GM19397 (cell line): ENCODE data around the gene LRRC49.

Source experiments
- ATAC-seq: cut with Tn5 transposase; IDR thresholded peaks from one replicate; pipeline ENCODE4 v1.9.1; 2021; ENCODE audit warnings: mild to moderate bottlenecking, moderate library complexity; ENCODE audit not compliant: unreplicated experiment

The LRRC49 gene

DNA sequence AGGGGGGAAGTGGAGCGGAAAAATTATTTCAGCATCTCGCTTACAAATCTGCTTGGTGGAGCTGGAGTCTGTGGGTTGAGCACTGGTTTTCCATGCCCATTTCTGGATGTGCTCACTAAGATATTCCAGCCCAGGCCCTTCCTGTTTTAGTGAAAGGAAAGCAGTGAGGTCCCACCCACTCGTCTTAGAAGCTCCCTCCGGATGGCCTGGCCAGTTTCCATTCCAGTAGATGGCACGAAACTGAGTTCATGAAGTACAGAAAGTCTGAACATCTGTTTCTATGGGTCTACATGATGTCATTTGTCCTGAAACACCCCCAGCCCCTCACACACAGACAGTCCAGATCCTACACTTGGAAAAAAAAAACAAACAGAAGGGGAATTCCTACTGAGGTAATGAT lies 190.7 kb downstream of the LRRC49 start:
- no peak for ATAC-seq

DNA sequence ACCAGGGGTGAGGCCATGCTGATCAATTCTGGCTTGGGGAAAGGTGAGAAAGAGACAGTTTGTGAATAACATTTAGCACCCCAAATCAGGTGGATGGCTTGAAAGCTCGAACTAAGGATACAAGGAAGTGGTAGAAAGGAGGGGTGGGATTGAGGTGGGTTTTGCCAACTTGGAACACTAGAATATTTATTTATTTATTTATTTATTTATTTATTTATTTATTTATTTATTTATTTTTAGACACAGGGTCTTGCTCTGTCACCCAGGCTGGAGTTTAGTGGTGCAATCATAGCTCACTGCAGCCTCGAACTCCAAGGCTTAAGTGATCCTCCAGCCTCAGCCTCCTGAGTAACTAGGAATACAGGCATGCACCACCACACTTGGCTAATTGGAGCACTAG lies 191.6 kb downstream of the LRRC49 start:
- no peak for ATAC-seq

DNA sequence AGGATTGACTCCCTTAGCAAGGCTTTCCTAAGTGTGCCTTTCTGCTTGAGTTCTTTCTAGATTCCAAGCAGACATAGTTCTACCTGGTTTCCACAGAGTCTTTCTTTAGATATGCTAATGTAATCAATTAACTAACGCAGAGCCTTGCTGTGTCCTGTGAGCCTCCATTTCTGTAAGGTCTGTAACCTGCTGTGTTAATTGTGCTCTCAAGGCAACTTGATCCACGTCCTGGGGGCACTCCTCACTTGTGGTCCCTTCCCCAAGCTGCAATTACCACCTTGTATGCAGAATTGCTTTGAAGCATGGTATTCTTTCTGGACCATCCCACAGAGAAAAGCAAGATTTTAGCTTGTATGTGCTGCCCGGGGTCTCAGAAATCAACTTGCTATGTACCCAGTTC lies 193.2 kb downstream of the LRRC49 start:
- ATAC-seq = no peak

DNA sequence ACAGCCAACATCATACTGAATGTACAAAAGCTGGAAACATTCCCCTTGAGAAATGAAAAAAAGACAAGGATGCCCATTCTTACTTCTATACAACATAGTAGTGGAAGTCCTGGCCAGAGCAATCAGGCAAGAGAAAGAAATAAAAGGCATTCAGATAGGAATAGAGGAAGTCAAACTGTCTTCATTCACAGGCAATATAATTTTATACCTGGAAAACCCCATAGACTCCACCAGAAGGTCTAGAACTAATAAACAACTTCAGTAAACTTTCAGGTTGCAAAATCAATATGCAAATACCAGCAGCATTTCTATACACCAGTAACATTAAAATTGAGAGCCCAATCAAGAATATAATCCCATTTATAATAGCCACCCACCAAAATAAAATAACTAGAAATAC lies 195.5 kb downstream of the LRRC49 start:
- ATAC-seq = no peak

DNA sequence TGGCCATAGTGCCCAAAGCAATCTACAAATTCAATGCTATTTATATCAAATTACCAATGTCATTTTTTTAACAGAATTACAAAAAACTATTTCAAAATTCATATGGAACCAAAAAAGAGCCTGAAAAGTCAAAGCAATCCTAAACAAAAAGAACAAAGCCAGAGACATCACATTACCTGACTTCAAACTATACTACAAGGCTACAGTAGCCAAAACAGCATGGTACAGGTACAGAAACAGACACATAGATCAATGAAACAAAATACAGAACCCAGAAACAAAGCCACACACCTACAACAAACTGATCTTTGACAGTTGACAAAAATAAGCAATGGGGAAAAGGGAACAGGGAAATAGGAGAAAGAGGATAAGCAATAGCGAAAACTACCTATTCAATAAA lies 196.1 kb downstream of the LRRC49 start:
- ATAC-seq = no peak

DNA sequence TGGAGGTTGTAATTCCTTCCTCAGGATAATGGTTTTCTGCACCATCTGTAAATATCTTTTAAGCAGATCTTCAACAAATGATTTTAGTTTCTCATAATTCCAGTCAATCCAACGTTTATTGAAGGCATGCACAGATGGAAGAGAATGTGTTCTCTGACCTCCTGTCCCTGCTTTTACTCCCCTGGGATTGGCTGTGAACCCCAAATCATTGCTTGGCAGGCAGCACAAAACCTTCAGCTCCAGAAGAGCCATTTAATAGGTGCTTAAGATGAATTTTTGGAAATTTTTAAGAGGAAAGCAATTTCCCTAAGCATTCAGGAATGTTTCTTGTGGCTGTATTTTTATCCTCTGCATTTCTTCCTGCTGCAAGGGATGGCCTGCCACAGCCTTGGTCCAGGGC lies 197.2 kb downstream of the LRRC49 start:
- no peak for ATAC-seq

DNA sequence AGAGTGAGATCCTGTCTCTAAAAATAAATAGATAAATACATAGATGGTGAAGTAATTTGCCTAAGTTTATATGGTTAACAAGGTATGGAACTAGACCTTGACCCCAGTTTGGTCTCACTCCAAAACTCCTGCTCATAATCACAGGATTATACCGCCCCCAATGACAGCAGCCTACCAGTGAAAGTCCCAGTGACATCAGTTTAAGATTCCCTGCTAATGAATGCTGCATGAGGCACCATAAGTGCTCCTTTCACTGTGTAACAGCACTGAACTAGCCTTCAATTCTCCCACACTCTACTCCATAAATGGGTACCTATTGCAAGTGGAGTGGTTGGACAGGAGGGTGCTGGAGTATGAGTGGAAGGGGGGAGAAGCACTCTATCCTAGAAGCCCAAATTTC lies 199.0 kb downstream of the LRRC49 start:
- ATAC-seq = no peak

DNA sequence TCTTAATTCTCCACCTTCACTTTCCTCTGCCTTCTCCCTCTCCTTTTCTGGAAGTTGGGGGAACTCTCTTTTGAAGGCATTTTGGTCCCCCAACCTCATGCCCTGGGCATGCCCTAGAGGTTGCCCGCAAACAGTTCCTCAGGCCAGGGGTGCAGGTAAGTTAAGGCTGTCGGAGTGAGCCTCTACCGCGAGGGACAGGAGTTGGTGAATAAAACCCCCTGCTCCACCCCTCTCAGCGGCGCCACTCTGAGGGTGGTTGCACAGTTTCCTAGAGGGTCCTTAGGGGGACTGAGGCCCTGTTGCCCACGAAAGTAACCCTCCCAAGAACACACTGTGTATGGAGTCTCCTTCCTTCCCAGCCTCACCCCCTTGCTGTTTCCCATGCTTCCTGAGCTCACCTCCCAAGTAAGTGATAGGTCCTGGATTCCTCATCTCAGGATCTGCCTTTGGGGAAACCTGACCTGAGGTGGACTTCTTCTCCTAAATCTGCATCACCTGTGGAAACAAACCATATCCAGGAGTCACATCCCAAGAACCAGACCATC lies 199.5 kb downstream of the LRRC49 start:
- ATAC-seq = no peak

DNA sequence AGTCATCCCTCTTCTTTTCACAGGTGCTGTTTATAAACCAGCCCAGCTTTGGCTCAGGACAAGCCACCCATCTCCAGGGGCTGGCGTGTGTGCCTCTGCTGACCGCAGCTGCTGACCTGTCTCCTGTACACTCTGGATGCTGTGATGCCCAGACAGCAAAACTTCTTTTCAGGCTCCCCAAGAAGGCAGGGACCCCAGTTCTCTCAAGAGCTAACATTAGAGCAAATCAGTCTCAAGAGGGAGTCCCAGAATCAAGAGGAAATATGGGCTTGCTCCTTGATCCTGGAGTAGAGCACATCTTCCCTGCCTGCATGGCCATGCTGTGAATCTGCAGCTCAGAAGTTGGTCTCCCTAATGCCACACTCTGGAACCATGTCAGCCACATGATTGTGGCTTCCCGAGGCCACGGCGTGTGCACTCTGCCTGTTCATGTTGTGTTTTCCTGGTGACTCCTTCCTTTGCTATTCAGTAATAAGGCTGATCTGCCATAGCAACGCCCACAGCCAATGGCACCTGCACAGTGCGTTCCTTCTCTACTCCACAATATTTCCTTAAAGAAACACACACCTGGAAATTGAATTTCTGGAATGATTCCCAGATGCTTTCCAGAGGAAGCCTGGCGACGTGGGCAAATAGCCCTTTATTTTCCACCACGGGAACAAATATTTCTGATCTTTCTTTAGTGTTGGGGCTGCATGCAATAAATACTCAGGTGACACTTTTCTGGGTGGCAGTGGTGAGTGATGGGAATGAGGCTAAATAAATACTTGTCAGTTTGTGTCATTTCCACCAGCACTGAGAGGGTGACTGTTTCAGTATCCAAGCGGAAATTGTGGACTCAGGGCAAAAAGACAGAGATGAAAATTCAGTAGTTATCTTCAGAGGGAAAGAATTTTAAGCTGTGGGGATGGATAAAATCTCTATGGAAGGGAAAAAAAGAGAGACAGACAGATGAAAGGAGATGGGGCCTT lies 200.7 kb downstream of the LRRC49 start:
- ATAC-seq = no peak

DNA sequence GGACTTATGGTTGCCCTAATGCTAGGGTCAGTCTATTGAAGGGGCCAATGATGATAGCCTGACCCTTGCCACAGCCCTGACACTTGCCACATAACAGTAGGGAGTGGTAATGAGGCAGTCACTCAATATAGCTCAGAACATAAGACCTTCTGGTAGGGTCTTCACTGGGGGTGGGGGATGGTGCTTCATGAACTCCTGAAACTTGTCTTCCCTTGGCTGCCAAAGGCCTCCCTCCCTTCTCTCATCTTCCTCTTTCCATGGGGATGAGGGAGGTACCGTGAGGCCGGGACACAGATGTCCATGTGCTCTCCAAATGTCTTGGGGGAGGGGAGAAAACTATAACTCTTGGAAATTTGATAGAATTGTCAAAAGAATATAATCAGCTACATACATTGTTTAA lies 201.5 kb downstream of the LRRC49 start:
- ATAC-seq = no peak

DNA sequence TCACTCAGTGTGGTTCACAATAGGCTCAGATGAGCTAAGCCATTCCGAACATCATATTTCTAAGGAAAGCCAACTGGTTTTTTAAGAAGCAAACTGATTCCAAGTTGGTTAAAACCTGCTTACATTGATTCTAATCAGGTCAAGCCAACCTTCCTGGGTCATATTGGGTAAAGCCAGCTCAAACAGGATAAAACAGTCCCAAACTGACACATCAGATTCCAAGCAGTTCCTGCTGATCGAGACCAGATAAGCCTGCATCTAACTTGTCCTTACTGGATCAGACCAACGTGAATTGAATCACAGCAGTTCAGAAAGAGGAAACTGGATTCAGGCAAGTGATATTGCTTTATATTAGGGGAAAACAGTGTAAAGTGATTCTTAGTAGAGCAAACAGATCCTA lies 204.1 kb downstream of the LRRC49 start:
- ATAC-seq = no peak

DNA sequence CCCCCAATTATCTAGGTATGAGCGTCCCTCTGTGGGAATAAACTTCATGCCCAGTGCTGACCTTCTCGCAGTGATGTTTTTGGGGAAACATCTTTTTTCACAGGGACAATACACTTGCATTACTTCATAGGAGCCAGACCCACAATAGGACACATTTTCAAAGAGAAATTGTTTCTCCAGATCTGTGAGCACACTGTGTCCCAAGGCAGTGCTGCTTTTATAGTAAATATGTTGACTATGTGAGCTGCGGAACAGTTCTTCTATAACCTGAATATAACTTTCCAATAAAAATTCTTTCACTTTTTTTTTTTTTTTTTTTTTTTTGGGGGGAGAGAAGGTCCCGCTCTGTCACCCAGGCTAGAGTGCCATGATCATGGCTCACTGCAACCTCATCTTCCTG lies 205.3 kb downstream of the LRRC49 start:
- ATAC-seq = no peak

DNA sequence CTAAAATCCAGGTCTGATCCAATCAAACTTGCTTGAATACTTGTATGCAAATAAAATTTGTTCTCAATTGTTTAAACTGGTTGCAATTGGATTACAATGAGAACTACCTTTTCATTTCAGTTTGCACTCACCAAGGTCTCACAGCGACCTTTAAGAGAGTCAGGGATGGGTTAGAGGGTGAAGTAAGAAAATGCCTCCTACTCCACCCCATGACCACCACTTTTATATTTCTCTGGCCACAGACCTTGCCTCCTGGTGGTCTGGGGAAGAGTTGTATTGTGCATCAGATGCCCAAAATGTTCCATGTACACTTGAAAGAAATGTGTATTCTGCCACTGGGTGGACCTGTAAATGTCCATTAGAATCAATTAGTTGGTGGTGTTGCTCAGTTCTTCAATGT lies 206.3 kb downstream of the LRRC49 start:
- no peak for ATAC-seq
